ENCODE data around the gene ACTL8.

The ACTL8 gene

DNA sequence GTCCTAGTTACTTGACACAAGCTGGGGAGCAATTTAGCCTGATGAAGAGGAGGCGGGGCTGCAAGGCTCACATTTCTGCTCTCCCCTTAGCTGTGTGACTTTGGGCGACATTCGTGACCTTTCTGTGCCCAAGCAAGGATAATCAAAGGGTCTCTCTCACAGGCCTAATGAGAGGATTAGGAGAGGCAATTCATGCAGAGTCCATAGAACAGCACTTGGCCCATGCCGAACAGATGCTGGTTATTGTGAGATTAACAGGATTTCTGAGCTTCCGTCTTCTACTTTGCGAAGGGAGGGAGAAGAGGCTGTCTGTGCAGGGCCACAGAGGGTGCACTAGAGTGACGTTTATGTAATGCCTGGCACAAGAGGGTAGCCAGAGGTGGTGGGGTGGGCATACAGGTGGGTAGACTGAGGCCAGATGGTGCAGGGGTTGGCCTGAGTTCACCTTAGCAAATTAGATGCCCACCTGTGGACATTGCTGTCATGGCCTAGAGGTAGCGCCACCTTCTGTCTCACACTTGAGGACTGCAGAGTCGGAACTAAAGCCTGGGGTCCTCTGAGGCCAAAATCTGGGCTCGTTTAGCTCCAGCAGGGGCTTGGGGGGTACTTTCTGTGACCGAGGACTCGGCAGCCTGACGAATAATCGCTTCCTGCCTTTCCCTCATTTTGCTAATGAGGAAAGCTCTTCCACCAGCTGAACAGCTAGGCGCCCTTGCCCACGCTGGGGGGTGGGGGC, 18.6 kb downstream of the ACTL8 start:
- DNase-seq = no peak

GRCh38 chr1:17774452-17774851, 19.3 kb downstream of the ACTL8 start:
- DNase-seq = no peak

GRCh38 chr1:17775796-17776195, 20.7 kb downstream of the ACTL8 start:
- no peak for DNase-seq

- DNase-seq = no peak
Observed at GRCh38 chr1:17776426-17776825, 21.3 kb downstream of the ACTL8 start.

GRCh38 chr1:17777330-17777729, 22.2 kb downstream of the ACTL8 start:
- no peak for DNase-seq

DNA sequence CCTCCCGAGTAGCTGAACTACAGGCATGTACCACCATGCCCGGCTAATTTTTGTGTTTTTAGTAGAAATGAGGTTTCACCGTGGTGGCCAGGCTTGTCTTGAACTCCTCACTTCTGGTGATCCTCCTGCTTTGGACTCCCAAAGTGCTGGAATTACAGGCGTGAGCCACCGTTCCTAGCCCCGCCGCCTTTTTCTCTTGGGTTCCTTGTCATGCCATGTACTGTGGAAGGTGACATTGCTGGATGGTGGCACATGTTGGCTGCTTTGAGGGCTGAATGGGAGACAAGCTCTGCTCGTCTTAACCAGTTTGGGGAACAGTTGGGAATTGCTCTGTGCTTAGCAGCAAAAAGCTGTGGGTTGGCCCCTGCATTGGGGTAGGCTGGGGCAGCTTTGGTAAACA, 22.7 kb downstream of the ACTL8 start:
- DNase-seq = no peak

GRCh38 chr1:17780916-17781315, 25.8 kb downstream of the ACTL8 start:
- no peak for DNase-seq

DNA sequence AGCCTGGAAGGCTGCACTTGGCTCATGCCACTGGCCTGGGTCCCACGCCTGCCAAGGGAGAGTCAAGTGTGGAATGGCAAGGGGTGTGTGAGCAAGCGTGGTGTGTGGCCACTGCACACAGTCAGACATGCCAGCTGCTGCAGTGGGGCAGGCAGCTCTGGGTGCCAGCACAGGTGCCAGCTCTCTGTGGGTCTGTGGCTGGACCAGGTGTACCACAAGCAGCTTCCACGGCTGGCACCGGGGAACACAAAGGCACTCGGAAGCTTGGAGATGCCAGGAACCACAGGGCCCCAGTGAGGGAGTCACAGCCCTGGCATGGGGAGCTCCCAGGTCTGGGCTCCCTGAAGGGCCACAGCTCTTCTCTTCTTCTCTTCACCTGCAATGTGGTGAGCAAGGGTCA, 34.8 kb downstream of the ACTL8 start:
- no peak for DNase-seq

- DNase-seq = no peak
Observed at GRCh38 chr1:17790383-17791054, 35.4 kb downstream of the ACTL8 start.

DNA sequence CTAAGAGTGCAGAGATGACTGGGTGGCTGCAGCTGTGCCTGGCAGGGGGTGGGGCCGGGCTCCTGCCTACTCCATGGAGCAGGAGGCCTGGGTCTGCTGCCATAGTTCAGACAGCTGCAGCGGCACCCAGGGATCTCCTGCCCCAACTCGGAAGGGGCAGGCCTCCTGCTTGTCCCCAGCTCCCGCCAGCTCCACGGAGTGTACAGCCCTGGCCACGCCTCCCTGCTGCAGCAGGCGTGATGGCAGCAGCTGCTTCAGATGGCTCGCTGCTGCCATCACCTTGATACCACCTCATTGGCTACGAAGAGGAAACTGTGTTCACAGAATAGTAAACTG, 35.9 kb downstream of the ACTL8 start:
- no peak for DNase-seq

GRCh38 chr1:17791480-17791879, 36.3 kb downstream of the ACTL8 start:
- no peak for DNase-seq

DNA sequence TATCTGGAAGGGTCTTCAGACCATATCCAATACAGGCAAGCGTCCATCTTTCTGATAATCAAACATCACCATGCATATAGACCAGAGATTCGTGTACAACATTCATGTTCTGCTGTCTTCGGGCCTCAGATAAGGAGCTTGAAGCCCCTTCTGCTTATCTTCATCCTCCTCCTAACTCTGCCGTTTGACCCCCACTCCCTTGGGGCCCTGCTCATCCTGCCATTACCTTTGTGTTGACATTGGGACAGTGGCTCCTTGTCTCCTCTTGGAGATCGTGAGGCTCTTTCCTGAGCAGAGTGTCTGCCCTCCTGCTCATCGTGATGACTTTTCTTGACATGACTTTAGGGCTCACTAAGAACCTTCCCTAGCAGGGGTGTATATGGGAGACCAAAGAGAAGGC, 37.3 kb downstream of the ACTL8 start:
- DNase-seq = no peak

- DNase-seq = no peak
Observed at GRCh38 chr1:17795081-17795809, 40.1 kb downstream of the ACTL8 start.

- no peak for DNase-seq
Observed at GRCh38 chr1:17795836-17796645, 40.9 kb downstream of the ACTL8 start.

GRCh38 chr1:17797478-17797877, 42.3 kb downstream of the ACTL8 start:
- DNase-seq = no peak

DNA sequence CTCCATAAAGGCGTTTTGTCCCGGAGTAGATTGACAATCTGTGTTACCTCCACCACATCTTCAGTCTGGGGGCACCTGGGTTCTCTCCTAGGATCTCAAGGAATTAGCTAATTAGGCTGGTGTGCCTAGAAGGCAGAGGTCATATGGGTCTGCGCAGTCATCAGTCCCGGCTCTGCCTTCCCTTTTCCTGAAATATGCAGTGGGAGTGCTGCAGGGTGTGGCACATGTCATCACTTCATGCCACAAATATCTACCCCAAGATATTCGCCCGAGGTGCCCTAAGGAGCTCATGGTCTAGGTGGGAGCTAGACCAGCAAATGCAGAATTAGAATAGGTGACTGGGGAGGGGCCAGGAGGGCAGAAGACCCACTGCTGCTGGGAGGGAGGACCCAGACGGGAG, 42.9 kb downstream of the ACTL8 start:
- no peak for DNase-seq

DNA sequence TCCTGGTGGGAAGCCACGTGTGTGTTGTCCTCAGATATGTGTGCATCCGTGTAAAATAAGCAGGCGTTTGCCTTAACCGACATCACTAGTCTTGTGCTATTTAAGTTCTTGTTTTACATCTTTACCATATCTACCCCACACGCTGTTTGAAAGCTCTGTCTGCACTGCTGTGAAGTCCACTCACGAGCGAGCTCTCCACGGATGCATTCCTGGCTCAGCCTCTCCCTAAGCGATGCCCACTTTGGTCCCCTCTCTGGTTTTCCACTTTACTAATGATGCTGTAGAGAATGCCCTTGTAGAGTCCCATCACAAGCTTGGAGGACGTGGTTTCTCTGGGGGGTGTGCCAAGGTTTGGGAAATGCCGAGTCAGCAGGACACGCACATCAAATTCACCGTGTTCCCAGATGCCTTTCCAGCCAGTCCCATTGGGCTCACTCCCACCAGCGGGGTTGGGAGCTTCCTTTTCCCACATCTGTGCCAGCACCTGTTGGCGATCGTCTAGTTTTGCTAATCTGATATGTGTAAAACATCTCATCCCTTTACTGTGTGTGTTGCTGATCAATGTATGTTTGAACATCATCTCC, 43.8 kb downstream of the ACTL8 start:
- DNase-seq = no peak

DNA sequence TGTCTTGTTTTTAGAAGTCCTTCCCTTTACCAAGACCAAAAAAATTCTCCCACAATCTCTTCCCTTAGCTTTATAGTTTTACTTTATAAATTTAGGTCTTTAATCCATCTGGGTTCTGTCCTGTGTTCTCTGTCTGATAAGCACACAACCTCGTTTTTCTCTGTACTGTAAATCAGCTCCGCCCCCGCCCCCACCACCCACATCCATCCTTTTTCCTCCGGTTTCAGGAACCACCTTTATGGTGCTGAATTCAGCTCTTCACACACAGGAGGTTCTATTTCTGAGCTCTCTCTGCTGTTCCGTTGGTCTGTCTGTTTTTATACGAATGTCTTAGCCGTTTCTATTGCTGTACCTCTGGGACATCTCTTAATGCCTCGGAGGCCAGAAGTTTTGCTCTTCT, 44.5 kb downstream of the ACTL8 start:
- no peak for DNase-seq

- no peak for DNase-seq
Observed at GRCh38 chr1:17802164-17802563, 47.0 kb downstream of the ACTL8 start.

DNA sequence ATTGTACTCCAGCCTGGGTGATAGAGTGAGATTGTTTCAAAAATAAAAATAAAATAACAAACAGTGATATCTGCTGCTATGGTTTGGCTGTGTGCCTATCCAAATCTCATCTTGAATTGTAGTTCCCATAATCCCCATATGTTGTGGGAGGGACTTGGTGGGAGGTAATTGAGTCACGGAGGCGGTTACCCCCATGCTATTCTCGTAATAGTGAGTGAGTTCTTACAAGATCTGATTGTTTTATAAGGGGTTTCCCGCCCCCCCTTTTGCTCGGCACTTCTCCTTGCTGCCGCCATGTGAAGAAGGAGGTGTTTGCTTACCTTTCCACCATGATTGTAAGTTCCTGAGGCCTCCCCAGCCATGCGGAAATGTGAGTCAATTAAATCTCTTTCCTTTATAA, 47.8 kb downstream of the ACTL8 start:
- DNase-seq = no peak

DNA sequence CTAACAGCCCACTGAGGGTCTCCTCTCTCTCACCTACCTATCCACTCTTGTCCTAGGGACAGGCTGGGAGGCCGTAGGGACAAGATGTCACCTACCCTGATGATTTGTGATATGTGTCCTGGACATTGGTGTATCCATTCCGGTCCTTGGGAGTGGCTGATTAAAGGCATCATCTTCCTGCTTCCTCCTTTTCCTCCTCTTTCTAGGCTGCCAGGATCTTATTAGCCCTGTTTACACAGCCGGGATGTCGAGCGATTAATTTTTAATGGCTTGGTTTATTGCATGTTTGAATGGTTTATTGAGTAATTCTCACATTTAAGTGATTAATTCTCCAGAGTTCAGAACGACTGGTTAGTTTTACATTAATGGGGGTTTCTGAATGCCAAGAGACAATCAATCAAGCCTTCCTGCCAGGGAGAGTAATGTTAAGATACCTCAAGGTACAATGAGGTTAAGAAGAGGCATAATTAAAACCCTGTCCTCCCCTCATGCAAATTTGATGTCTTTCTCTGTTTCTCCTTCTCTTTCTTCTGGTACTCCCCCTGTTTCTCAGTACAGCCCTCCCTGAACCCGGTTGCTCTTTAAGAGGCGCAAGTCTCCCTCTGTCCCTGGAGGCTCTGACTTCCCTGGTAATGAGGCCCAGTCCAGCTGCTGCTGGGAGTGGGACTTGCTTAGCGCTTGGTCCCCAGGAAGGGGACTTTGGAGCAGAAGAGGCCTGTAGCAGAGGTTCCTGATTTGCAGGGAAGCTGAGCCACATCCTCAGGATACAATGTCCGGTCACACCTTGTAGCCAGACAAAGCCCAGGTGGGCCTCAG, 50.9 kb downstream of the ACTL8 start:
- no peak for DNase-seq

GRCh38 chr1:17808816-17809215, 53.7 kb downstream of the ACTL8 start:
- no peak for DNase-seq
